GM12801 (cell line): ENCODE data around the gene LRFN2.

Experiments
- CTCF ChIP-seq: IDR thresholded peaks from one replicate; pipeline ENCODE4 v1.5.1; 2011; ENCODE audit warnings: control low read depth; ENCODE audit not compliant: insufficient read length; ENCODE audit errors: extremely low read depth

LRFN2 gene

GRCh38 chr6:40610229-40610628, 23.1 kb upstream of the LRFN2 start:
- TF ChIP-seq CTCF: no peak

- TF ChIP-seq CTCF: no peak
Measured at GRCh38 chr6:40606981-40607380, 19.8 kb upstream of the LRFN2 start.

- no peak for TF ChIP-seq CTCF
Measured at GRCh38 chr6:40606526-40606925, 19.4 kb upstream of the LRFN2 start.

GRCh38 chr6:40604082-40604481, 16.9 kb upstream of the LRFN2 start:
- TF ChIP-seq CTCF: no peak

GRCh38 chr6:40599555-40599954, 12.4 kb upstream of the LRFN2 start:
- TF ChIP-seq CTCF: no peak

GRCh38 chr6:40598516-40598915, 11.4 kb upstream of the LRFN2 start:
- no peak for TF ChIP-seq CTCF

- no peak for TF ChIP-seq CTCF
Measured at GRCh38 chr6:40597301-40597700, 10.1 kb upstream of the LRFN2 start.

- TF ChIP-seq CTCF: no peak
Measured at GRCh38 chr6:40588480-40588879, 1.3 kb upstream of the LRFN2 start.
